Frontal cortex (tissue), 4 donors: ENCODE results near the gene FAM120AOS. TPM values are rescaled to one million over a fixed set of nuclear protein-coding genes. Genes with fewer than 3 reads are reported as not detected.

ENCODE experiments used
- DNase-seq, 2 donors: peaks; one replicate each; pipeline ENCODE4 v3.0.0; 2012; ENCODE audit warnings: low spot score in 2 of 2
- FAIRE-seq: peaks from 2 replicates; lab custom pipeline; 2012; peaks lifted over from hg19 to GRCh38; lab: Jason Lieb, UNC
- small RNA-seq: library from RNA; depleted of rRNA; stranded (forward); fragments of <200 nt; gene quantifications from one replicate; pipeline ENCODE3, GENCODE V24; 2014
- total RNA-seq: library from RNA; depleted of rRNA; stranded (reverse); fragments of >200 nt; gene quantifications from one replicate; pipeline ENCODE4 v1.2.3, GENCODE V29; 2014
- donor health status: control.
- donor health status: control.
- donor health status: control.

FAM120AOS gene
- total RNA-seq, 1 donor from 2014 or later = 24.1 TPM

GRCh38 chr9:93398471-93398870, 54.9 kb downstream of the FAM120AOS start:
- FAIRE-seq = no peak
- DNase-seq = no peak

- FAIRE-seq = no peak
- no peak for DNase-seq
Measured at GRCh38 chr9:93397661-93398373, 55.6 kb downstream of the FAM120AOS start.

Small RNA genes within 50 kb of the gene (small RNA-seq; reads per million reads assigned to genes)
- not detected for gene RF00019

Other genes with a start within 250 kb of the FAM120AOS start
- gene FAM120A, start 1.9 kb downstream of the FAM120AOS start, total RNA-seq = 67.7 TPM
- 31.8 TPM for gene PHF2, start 123.0 kb upstream of the FAM120AOS start, total RNA-seq